ENCODE data around the gene MINPP1. TPM values are rescaled to one million over a fixed set of nuclear protein-coding genes. Genes with fewer than 3 reads are reported as not detected.
"Not testable (repeated sequence)": the region's sequence is repeated elsewhere in the genome, so short reads cannot be mapped to it uniquely, and the experiment has no call there.

The MINPP1 gene
- total and polyA plus RNA-seq, 2 of the 13 experiments (the other 11 are each of a cell fraction or from before 2014, with no cell fraction given), result 19.2 to 53.7 TPM

GRCh38 chr10:87492450-87492849 is 12.2 kb upstream of the MINPP1 start:
- FAIRE-seq; H4K20me1 ChIP-seq (ENCODE audit: insufficient read depth, low read length); H3K36me3 ChIP-seq (replicated peaks in 1 of 2; ENCODE audit: control insufficient read depth in 1 of 2, insufficient read depth in 2 of 2, low read length in 2 of 2); H3K4me1 ChIP-seq (ENCODE audit: insufficient read depth, low read length); H2AFZ ChIP-seq (ENCODE audit: low read length); H3K4me2 ChIP-seq (ENCODE audit: low read depth, low read length); CTCF ChIA-PET (ENCODE audit: low intra/inter-chr PET ratio, low total read pairs); POLR2A ChIA-PET; H3K9me3 ChIP-seq (ENCODE audit: low read length); H3K4me3 ChIP-seq (replicated peaks in 1 of 3; ENCODE audit: insufficient read depth in 1 of 3, low read depth in 2 of 3, low read length in 3 of 3); H3K27ac ChIP-seq (ENCODE audit: extremely low read length, insufficient read depth, low read length); H3K27me3 ChIP-seq (ENCODE audit: control insufficient read depth in 1 of 2, insufficient read depth in 2 of 2, low read length in 2 of 2); ATAC-seq; H3K79me2 ChIP-seq (ENCODE audit: insufficient read depth, low read length); in situ Hi-C loops (cut with HindIII; ENCODE audit: extremely low pct_ligation_motif_present, low pct_unique_long_range_greater_than_20kb); BruUV-seq (replicated peaks); H3K9ac ChIP-seq (ENCODE audit: insufficient read depth, low read depth, low read length); intact Hi-C loops (cut with micrococcal nuclease; ENCODE audit: unreplicated experiment); DNase-seq (ENCODE audit: low spot score): not testable (repeated sequence)
- whole genome bisulfite sequencing (ENCODE audit: low lambda C conversion rate), result 76% methylated on average over 2 of the region's 2 CpGs
- TF ChIP-seq MAFK (conservative IDR thresholded peaks at IDR 0.05 in 1 of 2, IDR thresholded peaks at IDR 0.05 in 1 of 2; ENCODE audit: low read length in 2 of 2) (peak; percentile 57 to 72), MAFF (IDR thresholded peaks at IDR 0.05; ENCODE audit: low read depth, low read length) (peak; percentile 51)

DNA sequence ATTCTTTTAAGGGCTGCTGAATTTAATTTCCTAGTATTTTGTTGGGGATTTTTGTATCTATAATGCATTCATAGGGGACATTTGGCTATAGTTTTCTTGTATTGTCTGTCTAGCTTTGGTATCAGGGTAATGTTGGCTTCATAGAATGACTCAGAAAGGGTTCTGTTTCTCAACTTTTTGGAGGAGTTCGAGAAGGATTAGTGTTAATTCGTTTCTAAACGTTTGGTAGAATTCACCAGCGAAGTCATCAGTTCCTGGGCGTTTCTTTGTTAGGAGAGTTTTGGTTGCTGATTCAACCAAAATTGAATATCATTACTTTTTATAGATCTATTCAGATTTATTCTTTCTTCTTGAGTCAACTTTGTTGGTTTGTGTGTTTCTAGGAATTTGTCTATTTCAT is 9.2 kb upstream of the MINPP1 start:
- FAIRE-seq; H3K27me3 ChIP-seq (ENCODE audit: control insufficient read depth in 1 of 2, insufficient read depth in 2 of 2, low read length in 2 of 2); H3K27ac ChIP-seq (ENCODE audit: extremely low read length, insufficient read depth, low read length); intact Hi-C loops (cut with micrococcal nuclease; ENCODE audit: unreplicated experiment); H3K9ac ChIP-seq (ENCODE audit: insufficient read depth, low read depth, low read length); POLR2A ChIA-PET; H2AFZ ChIP-seq (ENCODE audit: low read length); in situ Hi-C loops (cut with HindIII; ENCODE audit: extremely low pct_ligation_motif_present, low pct_unique_long_range_greater_than_20kb); H3K36me3 ChIP-seq (replicated peaks in 1 of 2; ENCODE audit: control insufficient read depth in 1 of 2, insufficient read depth in 2 of 2, low read length in 2 of 2); H3K9me3 ChIP-seq (ENCODE audit: low read length); ATAC-seq; CTCF ChIA-PET (ENCODE audit: low intra/inter-chr PET ratio, low total read pairs); H3K4me2 ChIP-seq (ENCODE audit: low read depth, low read length); BruUV-seq (replicated peaks); H3K4me3 ChIP-seq (replicated peaks in 1 of 3; ENCODE audit: insufficient read depth in 1 of 3, low read depth in 2 of 3, low read length in 3 of 3); DNase-seq (ENCODE audit: low spot score); H3K79me2 ChIP-seq (ENCODE audit: insufficient read depth, low read length); H4K20me1 ChIP-seq (ENCODE audit: insufficient read depth, low read length): not testable (repeated sequence)
- WGBS (ENCODE audit: low lambda C conversion rate), result 69% methylated on average over 5 of the region's 5 CpGs
- peaks cover 28% of the 10 kb centered on the region for H3K4me1 ChIP-seq (ENCODE audit: insufficient read depth, low read length)

- H3K36me3 ChIP-seq (replicated peaks in 1 of 2; ENCODE audit: control insufficient read depth in 1 of 2, insufficient read depth in 2 of 2, low read length in 2 of 2); H3K27me3 ChIP-seq (ENCODE audit: control insufficient read depth in 1 of 2, insufficient read depth in 2 of 2, low read length in 2 of 2); BruUV-seq (replicated peaks); H3K9me3 ChIP-seq (ENCODE audit: low read length); H3K27ac ChIP-seq (ENCODE audit: extremely low read length, insufficient read depth, low read length); FAIRE-seq; CTCF ChIA-PET (ENCODE audit: low intra/inter-chr PET ratio, low total read pairs); H3K79me2 ChIP-seq (ENCODE audit: insufficient read depth, low read length); H3K4me2 ChIP-seq (ENCODE audit: low read depth, low read length); intact Hi-C loops (cut with micrococcal nuclease; ENCODE audit: unreplicated experiment); in situ Hi-C loops (cut with HindIII; ENCODE audit: extremely low pct_ligation_motif_present, low pct_unique_long_range_greater_than_20kb); H3K9ac ChIP-seq (ENCODE audit: insufficient read depth, low read depth, low read length); H2AFZ ChIP-seq (ENCODE audit: low read length); POLR2A ChIA-PET; ATAC-seq; DNase-seq (ENCODE audit: low spot score); H4K20me1 ChIP-seq (ENCODE audit: insufficient read depth, low read length); H3K4me3 ChIP-seq (replicated peaks in 1 of 3; ENCODE audit: insufficient read depth in 1 of 3, low read depth in 2 of 3, low read length in 3 of 3): not testable (repeated sequence)
- WGBS (ENCODE audit: low lambda C conversion rate), result 92% methylated on average over 2 of the region's 2 CpGs
- H3K4me1 ChIP-seq (ENCODE audit: insufficient read depth, low read length), result peaks cover 46% of the 10 kb centered on the region
Measured at GRCh38 chr10:87497386-87497785, 7.3 kb upstream of the MINPP1 start.

Measured in HepG2 (cell line).